Kidney glomerular epithelial cell (primary cell): ENCODE measurements around the gene NSUN2.

ENCODE experiments used
- DNase-seq: peaks from one replicate; lab custom pipeline; 2025; lab: John Stamatoyannopoulos, UW

NSUN2 gene

DNA sequence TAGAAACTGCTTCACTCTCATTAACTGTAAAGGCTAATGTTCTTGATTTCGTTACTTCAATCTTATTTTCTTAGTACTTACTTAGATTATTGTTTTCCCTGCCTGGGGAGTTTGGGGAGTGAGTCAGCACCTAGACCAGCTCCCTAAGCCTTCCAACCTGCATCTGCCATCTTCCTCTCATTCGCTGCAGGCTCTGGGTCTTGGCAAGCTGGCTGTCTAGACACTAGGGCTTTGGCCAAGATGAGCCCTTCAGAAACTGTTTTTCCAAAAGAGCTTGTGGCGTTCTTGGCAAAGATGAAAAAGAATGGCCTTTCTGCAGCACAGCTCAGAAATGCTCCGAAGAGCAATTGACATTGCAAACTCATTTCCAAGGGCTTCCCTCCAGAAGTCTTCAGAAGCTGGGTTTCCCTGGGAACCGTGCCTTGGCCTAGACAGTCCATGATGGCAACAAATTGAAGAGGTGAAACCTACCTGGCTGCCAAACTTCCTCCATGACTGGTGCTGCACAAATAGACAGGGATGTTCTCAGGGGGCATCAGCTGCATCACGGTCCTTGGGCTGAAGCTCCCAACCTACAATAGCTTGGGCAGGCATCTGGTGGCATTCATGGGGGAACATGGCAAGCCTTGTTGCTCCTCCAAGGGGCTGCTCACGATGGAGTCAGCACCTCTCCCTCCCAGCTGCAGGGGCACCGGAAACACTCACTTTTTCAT is 76.6 kb downstream of the NSUN2 start:
- no peak for DNase-seq

DNA sequence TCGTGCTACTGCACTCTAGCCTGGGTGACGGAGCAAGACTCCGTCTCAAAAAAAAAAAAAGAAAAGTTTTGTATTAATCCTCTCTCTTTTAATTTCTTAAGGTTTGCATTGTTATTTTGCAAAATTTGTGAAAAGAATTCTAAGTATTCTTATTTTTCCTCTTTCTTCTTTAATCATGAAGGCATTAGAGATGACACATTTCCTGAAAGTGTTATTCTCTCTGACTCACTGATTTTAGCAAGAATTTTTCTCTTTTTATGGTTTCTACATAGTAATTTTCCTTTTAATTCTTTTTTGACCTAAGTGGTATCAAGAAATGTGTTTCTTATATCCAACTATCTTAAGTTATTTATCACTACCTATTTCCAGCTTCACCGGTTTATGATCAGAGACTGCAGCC is 78.0 kb downstream of the NSUN2 start:
- no peak for DNase-seq

DNA sequence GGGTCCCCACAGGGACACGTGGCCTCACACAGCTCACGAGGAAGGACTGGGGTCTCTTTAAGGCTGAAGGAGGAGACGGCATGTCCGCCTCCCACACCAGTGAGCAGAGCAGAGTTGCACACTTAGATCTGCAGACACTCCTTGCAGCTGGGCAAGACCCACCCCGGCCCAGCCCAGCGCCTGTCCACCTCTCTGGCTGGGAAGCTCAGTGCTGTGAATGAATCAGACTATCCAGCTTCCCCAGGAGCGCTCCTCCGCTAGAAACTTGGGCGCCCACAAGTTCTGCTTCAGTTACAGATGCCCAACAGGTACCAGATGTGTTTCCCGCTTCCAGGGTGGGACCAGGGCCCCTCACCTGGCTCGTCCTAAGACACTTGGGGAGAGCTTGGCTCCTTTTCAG is 78.9 kb downstream of the NSUN2 start:
- DNase-seq = no peak

DNA sequence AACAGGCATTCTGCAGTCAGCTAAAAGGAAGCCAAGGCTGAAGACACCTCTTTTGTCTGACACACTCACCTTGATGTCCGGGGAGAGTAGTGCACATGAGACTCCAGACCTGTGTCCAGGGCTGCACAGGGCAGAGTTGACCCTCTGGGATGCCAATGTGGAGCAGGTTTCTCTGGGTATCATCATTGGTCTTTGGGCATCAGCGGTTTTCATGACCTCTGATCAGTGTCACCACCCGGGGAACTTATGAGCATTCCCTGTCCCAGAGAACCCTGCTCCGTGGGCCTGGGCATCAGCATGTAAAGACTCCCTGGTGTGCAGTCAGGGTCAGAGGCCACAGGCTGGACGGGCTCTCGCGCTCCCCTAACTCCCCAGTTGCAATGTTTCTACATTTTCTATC is 80.2 kb downstream of the NSUN2 start:
- DNase-seq = no peak

DNA sequence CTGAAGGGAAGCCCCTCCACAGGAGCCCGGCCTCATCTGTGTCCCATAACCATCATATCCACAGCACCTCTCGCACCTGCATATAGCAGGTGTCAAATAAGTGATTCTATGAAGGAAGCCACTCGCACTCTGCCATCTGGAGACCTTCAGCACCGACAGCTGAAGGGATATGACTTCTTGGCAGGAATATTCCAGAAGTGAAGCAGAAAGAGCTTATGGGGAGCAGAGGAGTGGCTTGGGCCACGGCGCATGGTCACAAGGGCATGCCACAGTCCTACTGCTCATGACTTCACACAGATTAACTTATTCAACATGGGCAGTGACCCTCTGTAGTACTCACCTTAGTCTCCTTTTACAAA is 80.9 kb downstream of the NSUN2 start:
- DNase-seq = no peak

DNA sequence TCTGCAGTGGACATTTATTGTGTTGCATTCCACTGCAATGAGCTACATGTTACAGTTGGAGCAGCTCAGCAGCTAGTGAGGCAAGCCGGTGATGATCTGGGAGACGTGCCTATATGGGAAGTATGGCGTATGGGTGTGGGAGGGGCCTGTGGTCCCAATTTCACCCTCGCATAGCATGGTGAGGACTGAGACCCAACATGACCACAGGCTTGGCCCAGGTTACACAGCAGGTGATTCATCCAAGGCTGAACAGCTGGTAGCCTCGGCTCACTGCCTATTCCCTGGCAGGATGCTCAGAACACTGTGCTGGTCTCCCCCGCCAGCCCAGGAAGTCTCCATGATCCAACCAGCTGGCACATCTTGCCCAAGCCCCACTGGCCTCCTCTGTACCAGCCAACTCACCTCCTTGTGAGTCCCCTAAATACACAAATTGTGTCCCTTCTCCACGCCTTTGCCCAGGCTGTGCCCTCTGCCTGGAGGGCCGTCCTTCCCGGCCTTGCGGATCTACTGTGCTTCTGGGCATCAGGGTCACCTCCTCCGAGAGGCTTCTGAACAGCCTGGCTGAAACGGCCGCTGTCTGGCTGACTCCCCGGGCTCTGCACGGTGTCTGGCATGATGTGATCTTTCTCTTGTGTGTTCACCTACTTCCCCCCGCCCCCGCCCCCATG is 81.4 kb downstream of the NSUN2 start:
- no peak for DNase-seq

DNA sequence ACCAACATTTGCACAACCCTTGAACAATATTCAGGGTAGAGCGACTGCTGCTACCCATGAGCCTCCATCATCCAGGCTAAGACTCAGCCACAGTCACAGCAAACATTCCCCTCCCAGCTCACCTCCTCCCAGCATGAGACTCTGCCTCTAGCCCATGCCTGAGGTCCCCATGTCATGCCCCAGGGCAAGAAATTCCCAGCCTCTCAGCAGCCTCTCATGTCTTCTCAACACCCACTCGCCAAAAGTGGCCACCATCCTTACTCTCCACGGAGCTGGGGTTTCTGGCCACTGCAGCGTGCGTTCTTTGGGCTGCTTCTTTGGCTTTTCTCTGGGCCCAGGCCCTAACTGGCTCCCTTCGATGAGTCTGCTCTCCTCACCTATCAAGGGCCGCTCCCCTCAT is 82.2 kb downstream of the NSUN2 start:
- DNase-seq = no peak
